GM12878 (cell line): ENCODE results near the gene SSR2. TPM values are rescaled to one million over a fixed set of nuclear protein-coding genes. Genes with fewer than 3 reads are reported as not detected.

ENCODE experiments used
- ATAC-seq: fragments of 200-7000 bp; cut with Tn5 transposase; 3 replicates; pipeline ENCODE4 v1.9.1; 2020; ENCODE audit warnings: mild to moderate bottlenecking, moderate library complexity
- BruUV-seq: library from RNA; stranded (reverse); fragments of 400-500 nt; replicated peaks from 2 replicates; lab custom pipeline; 2021; lab: Mats Ljungman, UMichigan
- CTCF ChIA-PET: fragments of 300-600 bp; sonication (Branson Sonifier 250); formaldehyde crosslinking; extraction: SDS; loops from one replicate; lab custom pipeline; 2021; ENCODE audit warnings: inconsistent platforms; lab: Yijun Ruan, JAX
- POLR2A ChIA-PET: fragments of 350-600 bp; formaldehyde crosslinking; extraction: SDS; loops from one replicate; lab custom pipeline; 2021; ENCODE audit warnings: inconsistent platforms; lab: Charles Lee
- RAD21 ChIA-PET: fragments of 300-600 bp; sonication (Branson Sonifier 250); formaldehyde crosslinking; loops from one replicate; lab custom pipeline; 2023; ENCODE audit warnings: antibody characterized with exemption; ENCODE audit not compliant: unreplicated experiment; lab: Charles Lee
- SMC1A ChIA-PET: fragments of 300-600 bp; sonication (Branson Sonifier 250); formaldehyde crosslinking; loops from one replicate; lab custom pipeline; 2023; ENCODE audit not compliant: unreplicated experiment, uncharacterized antibody; lab: Charles Lee
- DNase-seq: peaks from one replicate; pipeline ENCODE4 v3.0.0-alpha.2; 2011; ENCODE audit warnings: low read depth, low spot score
- FAIRE-seq: peaks from 3 replicates; lab custom pipeline; 2011; peaks lifted over from hg19 to GRCh38; lab: Jason Lieb, UNC
- H2AFZ ChIP-seq: 2 replicates; pipeline ENCODE4 v1.6.0; 2011; ENCODE audit warnings: low read depth, low read length, control low read depth; ENCODE audit not compliant: control insufficient read depth
- H3K27ac ChIP-seq: 2 replicates; pipeline ENCODE4 v1.5.1; 2011; ENCODE audit warnings: control low read depth; ENCODE audit not compliant: control insufficient read depth, insufficient read depth
- H3K27me3 ChIP-seq, 2 experiments: replicated peaks in 1 of 2; 2 replicates each; pipeline versions ENCODE4 v1.6.0 to v1.6.1; 2011; ENCODE audit warnings: low read length in 1 of 2; ENCODE audit not compliant: control insufficient read depth in 2 of 2, insufficient read depth in 2 of 2
- H3K36me3 ChIP-seq, 2 experiments: 2 replicates each; pipeline ENCODE4 v1.5.1; 2011; ENCODE audit warnings: low read length in 1 of 2; ENCODE audit not compliant: control insufficient read depth in 2 of 2, insufficient read depth in 2 of 2
- H3K4me1 ChIP-seq: 2 replicates; pipeline ENCODE4 v1.6.1; 2011; ENCODE audit warnings: mild to moderate bottlenecking, low read length, moderate library complexity, mixed read lengths; ENCODE audit not compliant: control insufficient read depth, insufficient read depth
- H3K4me2 ChIP-seq: 2 replicates; pipeline ENCODE4 v1.6.0; 2011; ENCODE audit warnings: control low read depth; ENCODE audit not compliant: control insufficient read depth, insufficient read depth
- H3K4me3 ChIP-seq: fragments of 200-600 bp; sonication (generic); 2 replicates; pipeline ENCODE4 v1.5.1; 2016
- H3K79me2 ChIP-seq: 2 replicates; pipeline ENCODE4 v1.6.0; 2011; ENCODE audit warnings: low read length; ENCODE audit not compliant: control insufficient read depth, insufficient read depth
- H3K9ac ChIP-seq: 2 replicates; pipeline ENCODE4 v1.8.0; 2011; ENCODE audit warnings: low read length, control low read depth, mixed read lengths; ENCODE audit not compliant: control insufficient read depth, insufficient read depth
- H3K9me3 ChIP-seq: replicated peaks from 3 replicates; pipeline ENCODE4 v1.5.1; 2011; ENCODE audit warnings: mild to moderate bottlenecking, low read length; ENCODE audit not compliant: control insufficient read depth, insufficient read depth
- H4K20me1 ChIP-seq: 2 replicates; pipeline ENCODE4 v1.6.0; 2011; ENCODE audit not compliant: control insufficient read depth, insufficient read depth
- ASH2L ChIP-seq: fragments of 300-600, 200-600 bp; sonication (generic); IDR thresholded peaks from 2 replicates; pipeline ENCODE4 v1.6.1; 2017; ENCODE audit warnings: low read depth, mild to moderate bottlenecking, borderline replicate concordance
- DPF2 ChIP-seq: fragments of 450-650 bp; IDR thresholded peaks from 2 replicates; pipeline ENCODE4 v1.6.1; 2017; ENCODE audit warnings: mild to moderate bottlenecking
- EED ChIP-seq: sonication (generic); IDR thresholded peaks from 2 replicates; pipeline ENCODE4 v1.6.1; 2016; ENCODE audit warnings: antibody characterized with exemption, low read depth
- FOS ChIP-seq: IDR thresholded peaks from 3 replicates; pipeline ENCODE4 v1.6.1; 2011; ENCODE audit warnings: borderline replicate concordance; ENCODE audit not compliant: insufficient read length; ENCODE audit errors: extremely low read depth
- MEF2A ChIP-seq: IDR thresholded peaks from 2 replicates; pipeline ENCODE4 v1.6.1; 2011; ENCODE audit warnings: low read depth, mild to moderate bottlenecking, low read length, moderate library complexity; ENCODE audit not compliant: insufficient read depth
- MTA3 ChIP-seq: IDR thresholded peaks from 2 replicates; pipeline ENCODE4 v1.6.1; 2012; ENCODE audit warnings: low read length, inconsistent platforms, borderline replicate concordance
- NR2F1 ChIP-seq: fragments of 450-650 bp; conservative IDR thresholded peaks from 2 replicates; pipeline ENCODE4 v1.6.1; 2017; ENCODE audit warnings: mild to moderate bottlenecking
- PML ChIP-seq: IDR thresholded peaks from 2 replicates; pipeline ENCODE4 v1.6.1; 2012; ENCODE audit warnings: low read length, inconsistent platforms
- SUPT20H ChIP-seq: IDR thresholded peaks from 2 replicates; pipeline ENCODE4 v1.6.1; 2011; ENCODE audit warnings: low read depth, mild to moderate bottlenecking, low read length, moderate library complexity, borderline replicate concordance; ENCODE audit not compliant: control insufficient read depth
- SUZ12 ChIP-seq: fragments of 200-600 bp; sonication (generic); IDR thresholded peaks from one replicate; pipeline ENCODE4 v1.6.1; 2018; ENCODE audit warnings: antibody characterized with exemption, mild to moderate bottlenecking; ENCODE audit not compliant: unreplicated experiment
- YY1 ChIP-seq: IDR thresholded peaks from 2 replicates; pipeline ENCODE4 v1.6.1; 2011; ENCODE audit warnings: low read depth, mild to moderate bottlenecking, low read length
- WGBS: methylation state at CpG from one replicate; pipeline ENCODE4 v1.1.6; 2016; ENCODE audit warnings: low lambda C conversion rate; ENCODE audit not compliant: insufficient replicate concordance, insufficient coverage; ENCODE audit errors: missing lambda C conversion rate; 5-methylcytosine and 5-hydroxymethylcytosine counted together
- in situ Hi-C: fragments of 300-500 bp; cut with MboI; formaldehyde crosslinking; loops from 9 replicates; pipeline ENCODE4 v1.14.3; 2018; ENCODE audit warnings: mixed read lengths
- intact Hi-C: fragments of 100-400 bp; cut with micrococcal nuclease; formaldehyde crosslinking; loops from one replicate; pipeline ENCODE4 v1.14.2; 2022; ENCODE audit not compliant: unreplicated experiment
- polyA plus RNA-seq, 11 experiments: library from polyadenylated mRNA; depleted of rRNA in 4 of 11; unstranded in 6 of 11; stranded (reverse) in 5 of 11; fragments of >200 nt; fragmentation: Nextera tagmentation in 4 of 11; fragmentation: Illumina TruSeq in 1 of 11; extraction: Ambion mirVana in 4 of 11; extraction: Trizol in 1 of 11; gene quantifications; 1 replicate in 1 of 11; 2 replicates in 10 of 11; pipeline versions ENCODE4 v1.2.1 to v1.2.3, GENCODE V29; 2011 to 2016; ENCODE audit warnings: inconsistent platforms in 2 of 11, missing spikeins in 2 of 11, low read depth in 1 of 11
- total RNA-seq, 4 experiments: library from RNA; depleted of rRNA in 3 of 4; stranded (reverse); fragments of >200 nt in 3 of 4; fragmentation: Illumina TruSeq in 1 of 4; extraction: Trizol in 1 of 4; gene quantifications; 2 replicates each; pipeline versions ENCODE4 v1.2.1 to v1.2.3, GENCODE V29; 2013 to 2021
- TF ChIP-seq, protein P1 (sequence below): fragments of 450-650 bp; IDR thresholded peaks from 2 replicates; pipeline ENCODE4 v1.6.1; 2016; ENCODE audit warnings: mild to moderate bottlenecking, moderate library complexity, borderline replicate concordance
- TF ChIP-seq, protein P2 (sequence below): IDR thresholded peaks from 2 replicates; pipeline ENCODE4 v1.6.1; 2011; ENCODE audit warnings: low read depth, mild to moderate bottlenecking, low read length, moderate library complexity, borderline replicate concordance; ENCODE audit errors: extremely low read depth

SSR2 gene
- total and polyA plus RNA-seq, 10 of the 15 experiments (the other 5 are each of a cell fraction or from before 2014, with no cell fraction given) = 207 to 553 (median 315) TPM

DNA sequence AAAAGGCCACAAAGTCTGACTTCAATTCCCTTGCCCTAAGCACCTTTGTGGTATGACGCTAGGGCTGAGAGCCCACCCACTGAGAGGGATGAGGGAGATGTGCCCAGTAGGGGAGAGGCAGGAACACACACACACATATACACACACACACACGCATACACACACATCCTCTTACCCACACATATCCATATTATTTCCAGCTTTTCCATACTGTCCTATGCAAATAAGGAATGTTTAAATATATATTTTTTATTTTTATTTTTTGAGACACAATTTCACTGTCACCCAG is 43.2 kb upstream of the SSR2 start (continued):
- TF ChIP-seq, protein P1, sequence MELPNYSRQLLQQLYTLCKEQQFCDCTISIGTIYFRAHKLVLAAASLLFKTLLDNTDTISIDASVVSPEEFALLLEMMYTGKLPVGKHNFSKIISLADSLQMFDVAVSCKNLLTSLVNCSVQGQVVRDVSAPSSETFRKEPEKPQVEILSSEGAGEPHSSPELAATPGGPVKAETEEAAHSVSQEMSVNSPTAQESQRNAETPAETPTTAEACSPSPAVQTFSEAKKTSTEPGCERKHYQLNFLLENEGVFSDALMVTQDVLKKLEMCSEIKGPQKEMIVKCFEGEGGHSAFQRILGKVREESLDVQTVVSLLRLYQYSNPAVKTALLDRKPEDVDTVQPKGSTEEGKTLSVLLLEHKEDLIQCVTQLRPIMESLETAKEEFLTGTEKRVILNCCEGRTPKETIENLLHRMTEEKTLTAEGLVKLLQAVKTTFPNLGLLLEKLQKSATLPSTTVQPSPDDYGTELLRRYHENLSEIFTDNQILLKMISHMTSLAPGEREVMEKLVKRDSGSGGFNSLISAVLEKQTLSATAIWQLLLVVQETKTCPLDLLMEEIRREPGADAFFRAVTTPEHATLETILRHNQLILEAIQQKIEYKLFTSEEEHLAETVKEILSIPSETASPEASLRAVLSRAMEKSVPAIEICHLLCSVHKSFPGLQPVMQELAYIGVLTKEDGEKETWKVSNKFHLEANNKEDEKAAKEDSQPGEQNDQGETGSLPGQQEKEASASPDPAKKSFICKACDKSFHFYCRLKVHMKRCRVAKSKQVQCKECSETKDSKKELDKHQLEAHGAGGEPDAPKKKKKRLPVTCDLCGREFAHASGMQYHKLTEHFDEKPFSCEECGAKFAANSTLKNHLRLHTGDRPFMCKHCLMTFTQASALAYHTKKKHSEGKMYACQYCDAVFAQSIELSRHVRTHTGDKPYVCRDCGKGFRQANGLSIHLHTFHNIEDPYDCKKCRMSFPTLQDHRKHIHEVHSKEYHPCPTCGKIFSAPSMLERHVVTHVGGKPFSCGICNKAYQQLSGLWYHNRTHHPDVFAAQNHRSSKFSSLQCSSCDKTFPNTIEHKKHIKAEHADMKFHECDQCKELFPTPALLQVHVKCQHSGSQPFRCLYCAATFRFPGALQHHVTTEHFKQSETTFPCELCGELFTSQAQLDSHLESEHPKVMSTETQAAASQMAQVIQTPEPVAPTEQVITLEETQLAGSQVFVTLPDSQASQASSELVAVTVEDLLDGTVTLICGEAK = no peak

DNA sequence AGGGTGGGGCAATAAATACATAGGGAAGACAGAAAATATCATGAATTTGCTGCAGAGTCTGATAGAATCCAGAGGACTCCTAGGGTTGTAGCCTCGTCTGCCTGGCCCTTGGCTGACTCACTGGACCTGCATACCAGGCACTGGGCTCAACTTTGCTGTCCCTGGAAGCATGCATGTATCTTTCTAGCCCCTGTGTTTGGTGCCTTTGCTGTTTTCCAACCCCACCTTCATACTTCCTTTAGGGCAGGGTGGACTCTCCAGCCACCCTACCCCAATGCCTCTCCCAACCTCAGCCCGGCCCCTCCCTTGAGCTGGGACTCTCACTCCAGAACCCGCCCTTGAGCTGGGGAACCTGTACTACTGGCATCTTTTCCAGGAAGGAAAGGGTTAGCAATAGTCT is 41.4 kb upstream of the SSR2 start:
- BruUV-seq = no TSS peak
- ChIA-PET CTCF (interaction anchor here (0.8 to 6.4 kb wide), 2 partner anchors 73 to 124 kb away, joined by 3 to 102 read pairs; no protein-coding TSS in a partner anchor), RAD21 (no interaction called here), SMC1A (no interaction called here), POLR2A (interaction anchor here (0.6 to 0.7 kb wide), 2 partner anchors 214 to 1009 kb away, joined by 3 to 4 read pairs; no protein-coding TSS in a partner anchor)
- in situ Hi-C loops = no loop called here
- Histone ChIP-seq H3K4me3 (no peak overlapping the region), H3K27ac (no peak overlapping the region), H3K9ac (no peak overlapping the region), H3K27me3 (no peaks in the 10 kb centered on the region), H3K9me3 (no peaks in the 10 kb centered on the region), H3K4me1 (no peaks in the 10 kb centered on the region), H3K4me2 (no peak overlapping the region), H3K36me3 (no peaks in the 10 kb centered on the region), H2AFZ (no peak overlapping the region), H4K20me1 (no peaks in the 10 kb centered on the region), H3K79me2 (no peaks in the 10 kb centered on the region)
- ATAC-seq = no peak
- no peak for FAIRE-seq
- intact Hi-C loops = no loop called here
- TF ChIP-seq YY1 (no peak), FOS (no peak), SUZ12 (no peak), EED (no peak), DPF2 (no peak), MEF2A (no peak), ASH2L (no peak), SUPT20H (no peak), PML (no peak), NR2F1 (no peak), MTA3 (no peak)
- TF ChIP-seq, protein P2, sequence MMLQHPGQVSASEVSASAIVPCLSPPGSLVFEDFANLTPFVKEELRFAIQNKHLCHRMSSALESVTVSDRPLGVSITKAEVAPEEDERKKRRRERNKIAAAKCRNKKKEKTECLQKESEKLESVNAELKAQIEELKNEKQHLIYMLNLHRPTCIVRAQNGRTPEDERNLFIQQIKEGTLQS = no peak
- WGBS = 29% methylated on average over 3 of the region's 3 CpGs
- DNase-seq = no peak
